Uterus (tissue), 2 donors: Measurements from ENCODE around the gene CHST3.

Source experiments
- CTCF ChIP-seq, 4 experiments: fragments of 200-600 bp in 2 of 4; fragments of 450-650 bp in 2 of 4; sonication (generic) in 2 of 4; IDR thresholded peaks; one replicate each; pipeline ENCODE4 v1.5.1; 2016 to 2019; ENCODE audit warnings: antibody characterized with exemption in 4 of 4, mild to moderate bottlenecking in 2 of 4, moderate library complexity in 1 of 4
- POLR2A ChIP-seq, 2 donors: fragments of 450-650 bp; IDR thresholded peaks; one replicate each; pipeline ENCODE4 v1.6.1; 2016; ENCODE audit warnings: antibody characterized with exemption in 2 of 2, mild to moderate bottlenecking in 1 of 2, moderate library complexity in 1 of 2

GRCh38 chr10:72001033-72001395, 36.8 kb downstream of the CHST3 start:
- TF ChIP-seq CTCF (IDR thresholded peaks at IDR 0.05) (no peak), POLR2A (IDR thresholded peaks at IDR 0.05) (no peak)
